NCI-H146 treated with DMSO at 0.1 percent for 48 hours (cell line): ENCODE measurements around the gene OTUD5.
A peak's percentile ranks its signal among the peaks of the same experiment; 100 is the strongest.

ENCODE experiments used
- DNase-seq: peaks from one replicate; lab custom pipeline; 2025; ENCODE audit not compliant: unreplicated experiment; lab: John Stamatoyannopoulos, UW

The OTUD5 gene

DNA sequence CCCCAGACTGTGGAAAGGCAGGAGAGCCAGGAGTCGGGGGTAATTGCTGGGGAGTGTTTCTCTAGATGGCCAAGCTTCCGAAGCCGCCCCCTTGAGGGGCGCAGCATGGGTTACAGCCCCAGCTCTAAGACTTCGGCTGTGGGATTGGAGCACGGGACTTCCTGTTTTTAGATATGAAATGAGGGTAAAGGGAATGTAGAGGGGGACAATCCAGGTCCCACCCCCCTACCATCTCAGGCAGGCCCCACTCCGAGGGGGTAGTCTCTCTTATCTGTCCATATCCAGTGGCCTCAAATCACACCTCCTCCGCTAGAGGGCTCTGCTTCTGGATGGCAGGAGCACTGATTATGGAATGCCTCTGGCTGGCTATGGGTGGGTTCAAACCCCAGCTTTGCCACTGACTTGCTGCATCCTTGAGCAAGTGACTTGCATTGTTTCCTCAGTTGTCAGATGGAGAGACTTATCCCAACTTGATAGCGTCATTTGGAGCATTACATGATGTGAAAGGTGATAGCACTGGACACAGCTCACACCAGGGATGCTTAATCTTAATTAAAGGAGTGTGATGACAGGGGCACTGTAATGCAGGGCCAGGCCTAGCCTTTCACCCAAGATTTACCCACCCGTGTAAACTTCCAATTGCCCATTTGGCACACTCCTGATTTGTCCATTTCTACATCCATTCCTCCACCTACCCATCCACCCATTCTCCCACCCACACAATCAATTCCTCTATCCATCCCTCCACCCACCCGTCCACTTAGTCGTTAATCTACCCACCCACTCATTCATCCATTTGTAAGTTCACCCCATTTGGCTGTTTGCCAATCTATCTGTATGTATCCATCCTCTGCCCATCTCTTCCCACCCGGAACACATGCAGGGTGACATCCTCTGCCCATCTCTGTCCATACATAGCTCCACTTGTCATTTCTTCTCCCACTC, 15.1 kb upstream of the OTUD5 start:
- peak; percentile 37 for DNase-seq

DNA sequence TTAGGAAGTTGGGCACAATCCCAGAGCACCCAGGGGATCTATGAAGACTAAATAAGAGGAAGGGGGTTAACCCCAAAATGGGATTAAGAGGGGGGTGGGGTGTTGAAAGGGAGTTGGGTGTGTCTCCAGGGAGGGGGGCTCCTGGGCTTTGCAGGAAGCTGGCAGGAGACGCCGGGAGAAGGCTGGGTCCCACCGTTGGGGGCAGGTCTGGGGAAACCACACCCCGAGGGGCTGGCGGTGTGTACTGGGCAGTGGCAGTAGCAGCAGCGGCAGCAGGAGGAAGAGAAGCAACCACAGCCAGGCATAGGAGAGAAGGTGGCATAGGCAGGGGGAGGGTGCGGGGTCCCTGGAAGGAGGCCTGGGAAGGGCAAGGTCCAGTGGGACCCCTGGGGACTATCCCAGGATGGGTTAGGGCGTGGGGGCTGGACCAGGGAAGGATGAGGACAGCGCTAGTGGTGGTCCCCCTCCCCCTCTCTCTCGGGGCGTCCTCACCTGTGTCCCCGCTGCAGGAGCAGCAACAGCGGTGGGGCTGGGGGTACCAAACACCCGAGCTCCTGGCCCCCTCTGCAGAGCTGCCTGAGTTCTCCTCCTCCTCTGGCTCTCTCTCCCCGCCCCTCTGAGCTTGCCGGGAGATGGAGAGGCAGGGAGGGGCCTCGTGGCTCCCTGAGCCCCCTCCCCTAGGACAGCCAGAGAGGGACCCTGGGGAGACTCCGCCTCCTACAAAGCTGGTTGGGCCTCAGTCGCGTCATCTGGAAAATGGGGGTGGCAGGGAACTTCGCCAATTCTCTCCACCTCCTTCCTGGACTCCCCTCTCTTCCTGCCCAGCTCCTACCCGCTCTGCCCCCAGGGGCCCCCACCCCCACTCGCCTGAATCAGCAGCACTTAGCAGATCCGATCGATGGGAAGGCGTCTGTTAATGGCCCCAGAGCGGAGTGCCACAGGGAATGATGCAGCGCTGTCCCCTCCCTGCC, 14.1 kb upstream of the OTUD5 start, which contains the start of gene KCND1:
Gene KCND1 (minus strand): TSS at position 596 of the 971 bp plus-strand sequence. CDS start 1,573 bp downstream, outside the sequence.
- peak; percentile 72 for DNase-seq

GRCh38 chrX:48969471-48969870, 12.1 kb upstream of the OTUD5 start:
- DNase-seq, result no peak

- DNase-seq, result no peak
Measured at GRCh38 chrX:48968377-48968776, 11.0 kb upstream of the OTUD5 start.

DNA sequence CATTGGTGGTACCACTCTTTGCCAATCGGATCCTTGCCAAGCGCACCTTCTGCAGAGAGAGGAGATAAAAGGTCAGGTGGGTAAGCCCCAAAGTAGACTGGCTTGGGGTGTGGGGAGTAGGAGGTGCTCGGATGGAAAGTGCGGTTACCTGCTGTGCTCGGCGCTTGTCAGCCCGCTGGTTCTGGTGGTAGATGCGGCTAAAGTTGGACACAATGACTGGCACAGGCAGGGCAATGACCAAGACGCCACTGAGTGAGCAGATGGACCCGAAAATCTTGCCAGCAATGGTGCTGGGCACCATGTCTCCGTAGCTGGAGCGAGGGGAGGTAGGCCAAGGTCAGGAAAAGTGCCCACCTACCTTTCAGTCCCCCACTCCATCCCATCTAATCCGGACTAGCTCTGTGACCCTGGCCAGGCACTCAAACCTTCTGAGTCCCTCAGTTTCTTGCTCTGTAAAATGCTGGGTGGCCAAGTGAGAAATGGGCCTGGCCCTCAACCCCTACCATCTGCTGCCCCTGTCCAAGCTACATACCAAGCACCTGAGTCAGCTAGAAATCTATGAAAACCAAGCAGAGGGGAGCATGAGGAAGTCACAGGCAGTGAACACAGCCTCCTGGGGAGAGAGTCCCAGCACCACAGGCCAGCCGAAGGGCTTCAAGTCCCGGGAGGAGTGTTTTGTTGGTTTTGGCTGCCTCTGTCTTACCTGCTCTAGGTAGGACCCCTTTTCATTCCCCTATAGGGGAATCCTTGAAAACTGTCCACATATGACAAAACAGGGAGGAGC, 9.6 kb upstream of the OTUD5 start:
- no peak for DNase-seq

GRCh38 chrX:48965959-48966358, 8.6 kb upstream of the OTUD5 start:
- no peak for DNase-seq

DNA sequence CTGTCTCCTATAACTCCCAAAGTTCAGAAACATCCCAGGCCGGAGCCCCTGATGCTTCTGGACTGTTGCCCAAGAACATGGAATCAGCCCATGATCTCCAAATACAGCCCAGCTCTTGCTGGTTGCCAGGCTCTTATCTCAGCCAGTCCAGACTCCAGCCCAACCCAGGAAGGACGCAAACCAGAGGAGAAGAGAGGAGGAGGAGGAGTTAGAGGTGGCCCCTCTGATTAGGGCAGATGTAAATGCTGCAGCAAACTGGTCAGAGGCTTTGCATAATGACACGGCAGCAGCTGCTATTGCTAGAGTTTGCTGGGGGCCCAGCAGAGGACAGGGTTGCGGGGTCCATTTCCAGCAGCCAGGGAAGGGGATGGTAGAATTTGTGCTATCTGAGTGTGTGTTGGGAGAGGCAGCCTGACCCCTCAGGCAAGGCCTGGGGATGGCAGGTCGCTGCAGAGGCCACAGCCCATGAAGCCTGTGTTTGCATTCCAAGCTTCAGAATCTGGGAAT, 4.2 kb upstream of the OTUD5 start:
- DNase-seq, result no peak

GRCh38 chrX:48960291-48960690, 2.9 kb upstream of the OTUD5 start:
- no peak for DNase-seq

DNA sequence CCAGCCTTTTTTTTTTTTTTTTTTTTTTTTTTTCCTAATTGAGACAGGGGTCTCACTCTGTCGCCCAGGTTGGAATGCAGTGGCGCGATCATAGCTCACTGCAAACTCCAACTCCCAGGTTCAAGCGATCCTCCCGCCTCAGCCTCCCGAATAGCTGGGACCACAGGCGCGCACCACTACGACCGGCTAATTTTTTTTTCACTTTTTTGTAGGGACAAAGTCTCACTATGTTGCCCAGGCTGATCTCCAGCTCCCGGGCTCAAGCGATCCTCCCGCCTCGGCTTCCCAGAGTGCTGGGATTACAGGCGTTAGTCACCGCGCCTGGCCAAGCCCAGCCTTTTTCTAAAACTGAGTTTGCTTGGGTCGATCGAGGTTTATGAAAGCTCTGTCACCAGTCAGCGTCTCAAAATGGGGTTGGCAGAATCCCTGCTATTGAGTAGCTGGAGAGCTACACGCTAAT, 1.3 kb upstream of the OTUD5 start:
- DNase-seq, result no peak

DNA sequence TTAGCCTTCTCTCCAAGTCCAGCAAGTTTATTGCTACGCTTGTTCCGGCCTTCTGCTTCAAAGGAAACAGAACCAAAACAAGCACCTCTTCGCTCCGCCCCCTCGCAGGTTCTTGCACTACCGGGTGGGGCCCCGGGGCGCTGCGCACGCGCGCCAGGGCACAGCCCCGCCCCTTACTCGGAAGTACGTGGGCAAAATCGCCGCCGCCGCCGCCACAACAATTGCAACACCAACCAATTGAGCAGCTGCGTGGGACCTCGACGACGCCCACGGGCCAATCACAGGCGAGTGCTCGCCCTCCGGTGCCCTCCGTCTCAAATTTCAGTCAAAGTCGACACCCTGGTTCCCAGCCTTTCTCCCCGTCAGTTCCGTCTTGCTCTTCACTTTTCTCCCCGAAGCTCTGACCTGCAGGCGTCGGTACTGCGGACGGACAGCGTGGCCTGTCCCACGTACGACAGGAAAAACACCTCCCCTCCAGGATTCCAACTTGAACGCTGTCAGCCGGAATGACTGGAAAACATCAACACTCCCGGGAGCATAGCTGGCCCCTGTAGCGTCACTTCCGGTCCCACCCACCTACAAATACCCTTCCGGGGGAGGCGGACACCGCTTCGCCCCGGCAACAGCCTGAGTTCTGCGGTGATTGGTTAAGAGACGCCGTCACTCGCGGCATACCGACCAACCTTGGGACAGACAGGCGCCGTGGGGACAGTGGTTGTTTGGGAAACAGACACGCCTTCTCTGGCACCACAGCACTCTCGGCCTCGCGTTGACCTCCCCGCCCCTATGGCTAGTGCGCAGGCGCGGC, 624 bp upstream of the OTUD5 start:
- DNase-seq, result peak; percentile 94

DNA sequence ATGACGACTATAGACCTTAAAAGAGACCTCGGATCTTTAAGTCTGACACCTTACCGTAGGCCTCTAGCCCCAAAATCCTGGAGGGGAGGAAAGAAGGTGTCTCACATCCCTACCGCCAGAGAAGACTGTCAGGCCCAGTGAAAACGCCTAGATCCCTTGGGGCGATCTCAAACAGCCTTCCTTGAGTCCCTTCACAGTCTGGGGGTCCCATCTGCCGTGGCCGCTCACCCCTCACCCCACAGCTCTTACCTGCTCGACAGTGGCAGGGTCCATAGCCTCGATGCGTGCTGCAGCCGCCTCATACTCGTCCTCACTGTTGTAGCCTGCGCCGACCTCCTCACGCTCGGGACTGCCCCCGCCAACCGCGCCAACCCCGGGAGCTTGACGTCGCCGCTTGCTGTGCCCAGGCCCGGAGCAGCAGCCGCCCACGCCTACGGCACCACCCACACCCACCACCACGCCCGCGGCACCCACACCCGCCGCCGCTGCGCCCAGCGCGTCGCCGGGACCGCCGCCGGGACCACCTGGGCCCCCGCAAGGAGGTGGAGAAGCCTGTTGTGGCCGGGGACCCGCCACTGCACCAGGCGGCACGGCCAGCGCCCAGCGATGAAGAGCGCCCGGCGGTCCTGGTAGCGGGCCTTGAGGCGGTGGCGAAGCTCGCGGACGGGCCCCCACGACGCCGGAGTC, 536 bp downstream of the OTUD5 start:
- DNase-seq, result no peak

- DNase-seq, result no peak
Measured at GRCh38 chrX:48948589-48948988, 8.8 kb downstream of the OTUD5 start.

DNA sequence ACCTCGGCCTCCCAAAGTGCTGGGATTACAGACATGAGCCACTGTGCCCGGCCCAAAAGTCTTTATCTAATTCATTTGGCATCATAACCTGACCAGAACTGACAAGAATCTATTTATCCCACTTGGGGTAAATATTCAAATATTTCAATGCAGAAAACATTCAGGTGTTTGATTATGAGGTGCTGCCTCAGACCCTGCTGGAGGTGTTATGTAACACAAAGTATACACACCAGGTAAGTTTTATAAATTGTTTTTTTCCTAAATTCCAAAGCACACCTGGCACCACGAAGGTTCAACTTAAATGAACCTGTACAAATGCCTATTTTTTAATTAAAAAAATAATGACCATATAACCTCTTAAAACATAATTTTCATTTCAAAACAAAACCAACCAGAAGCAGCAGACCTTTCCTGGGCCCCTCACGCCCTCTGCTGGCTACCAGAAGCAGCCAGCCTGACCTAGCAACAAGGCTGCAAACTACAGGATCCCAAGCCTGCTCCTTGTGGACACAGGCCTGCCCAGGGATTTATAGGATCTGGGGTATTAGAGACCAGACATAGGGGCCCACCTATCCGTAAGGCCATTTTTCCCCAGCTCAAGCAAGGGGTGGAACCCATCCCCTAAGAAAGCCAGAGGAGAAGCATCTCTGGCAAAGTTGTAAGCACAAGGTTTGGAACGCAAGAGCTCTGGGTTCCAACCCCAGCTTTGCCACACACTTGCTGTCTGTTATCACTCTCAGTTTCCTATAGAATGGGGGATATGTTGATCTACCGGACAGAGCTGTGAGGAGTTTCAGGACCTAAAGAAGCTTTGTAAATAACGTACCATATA, 11.7 kb downstream of the OTUD5 start:
- DNase-seq, result no peak

GRCh38 chrX:48942895-48943294, 14.5 kb downstream of the OTUD5 start:
- DNase-seq, result no peak

DNA sequence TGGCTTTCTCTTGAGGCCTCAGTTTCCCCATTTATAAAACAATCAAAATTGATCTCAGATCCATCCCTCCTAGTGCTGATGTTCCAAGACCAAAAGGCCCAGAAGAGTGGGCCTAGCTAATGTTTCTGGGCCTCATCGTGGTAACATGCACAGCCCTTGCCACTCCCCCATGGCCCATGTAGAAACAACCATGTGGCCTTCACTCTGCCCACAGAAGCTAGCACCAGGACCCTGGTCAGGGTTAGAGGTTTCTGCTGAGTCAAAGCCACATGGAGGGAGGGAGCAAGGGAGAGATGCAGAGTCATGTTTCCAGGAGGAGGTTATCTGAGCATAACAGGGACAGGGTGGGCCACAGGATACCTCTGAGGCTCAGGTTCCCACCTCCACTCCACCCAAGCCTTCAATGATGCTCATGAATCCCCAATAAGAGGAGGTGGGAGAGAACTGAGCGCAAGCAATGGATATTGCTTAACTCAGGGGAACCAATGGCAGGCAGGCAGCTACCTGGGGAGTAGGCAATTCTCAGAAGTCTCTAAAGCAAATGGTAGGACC, 16.9 kb downstream of the OTUD5 start:
- no peak for DNase-seq

DNA sequence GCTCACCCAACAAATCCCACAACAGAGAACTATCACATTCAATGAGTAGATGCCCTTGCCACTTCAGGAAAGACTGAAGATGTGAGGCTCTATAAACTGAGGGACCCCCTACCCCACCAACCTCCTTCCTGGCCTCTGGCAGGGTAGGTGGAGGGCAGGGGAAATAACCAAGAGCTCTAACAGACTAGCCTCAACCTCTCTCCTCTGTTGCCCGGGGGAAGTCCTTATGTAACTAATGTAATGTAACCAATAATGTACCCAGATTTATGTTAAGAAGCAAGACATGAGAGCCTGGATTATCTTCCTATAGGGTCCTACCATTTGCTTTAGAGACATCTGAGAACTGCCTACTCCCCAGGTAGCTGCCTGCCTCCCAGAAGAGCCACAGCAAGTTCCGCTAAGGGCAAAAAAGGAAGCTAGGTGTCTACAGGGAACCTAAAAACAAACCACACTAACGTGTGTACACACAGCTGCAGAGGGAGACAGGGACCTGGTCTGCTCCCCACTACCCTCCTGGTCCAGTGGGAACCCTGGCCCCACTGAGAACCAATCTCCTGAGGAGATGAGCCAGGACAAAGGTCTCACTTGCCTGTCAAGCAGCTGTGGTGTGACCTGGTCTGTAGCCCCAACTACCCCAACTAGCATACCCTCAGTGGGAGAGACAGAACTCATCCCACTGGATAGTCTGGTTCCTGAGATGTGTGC, 17.7 kb downstream of the OTUD5 start:
- DNase-seq, result no peak

GRCh38 chrX:48938721-48939425, 18.5 kb downstream of the OTUD5 start:
- DNase-seq, result no peak
